GM21619 (cell line): ENCODE data around the gene UBE2S.
"Not testable (repeated sequence)": the region's sequence is repeated elsewhere in the genome, so short reads cannot be mapped to it uniquely, and the experiment has no call there.

ENCODE experiments used
- ATAC-seq: cut with Tn5 transposase; IDR thresholded peaks from one replicate; pipeline ENCODE4 v1.9.1; 2021; ENCODE audit not compliant: unreplicated experiment

UBE2S gene

GRCh38 chr19:55407550-55407799 lies at the start of gene UBE2S:
TSS of gene UBE2S (minus strand) at chr19:55407788. CDS start at chr19:55407589, 199 bp downstream.
- peak; percentile 14 for ATAC-seq

- no peak for ATAC-seq
Measured at GRCh38 chr19:55456347-55456746, 48.8 kb upstream of the UBE2S start.

GRCh38 chr19:55455576-55456235 lies 48.1 kb upstream of the UBE2S start:
- ATAC-seq = no peak

GRCh38 chr19:55454787-55455243 lies 47.2 kb upstream of the UBE2S start:
- ATAC-seq = no peak

- no peak for ATAC-seq
Measured at GRCh38 chr19:55453511-55454260, 46.1 kb upstream of the UBE2S start.

GRCh38 chr19:55452749-55453346 lies 45.3 kb upstream of the UBE2S start:
- no peak for ATAC-seq

GRCh38 chr19:55451965-55452748 lies 44.6 kb upstream of the UBE2S start:
- no peak for ATAC-seq

- ATAC-seq = no peak
Measured at GRCh38 chr19:55451163-55451964, 43.8 kb upstream of the UBE2S start.

- ATAC-seq = no peak
Measured at GRCh38 chr19:55449469-55449868, 41.9 kb upstream of the UBE2S start.

GRCh38 chr19:55448175-55448490 lies 40.5 kb upstream of the UBE2S start:
- not testable (repeated sequence) for ATAC-seq

- ATAC-seq = no peak
Measured at GRCh38 chr19:55447421-55448174, 40.0 kb upstream of the UBE2S start.

- ATAC-seq = no peak
Measured at GRCh38 chr19:55446060-55446459, 38.5 kb upstream of the UBE2S start.

- no peak for ATAC-seq
Measured at GRCh38 chr19:55444646-55445045, 37.1 kb upstream of the UBE2S start.

- no peak for ATAC-seq
Measured at GRCh38 chr19:55443824-55444480, 36.4 kb upstream of the UBE2S start.

- ATAC-seq = no peak
Measured at GRCh38 chr19:55443045-55443823, 35.6 kb upstream of the UBE2S start, which contains the start of gene SHISA7. TSS of gene SHISA7 (minus strand) at chr19:55443300. CDS start at chr19:55442863, 437 bp downstream.

GRCh38 chr19:55442372-55442961 lies 34.9 kb upstream of the UBE2S start:
- no peak for ATAC-seq

- ATAC-seq = no peak
Measured at GRCh38 chr19:55441692-55442321, 34.2 kb upstream of the UBE2S start.

GRCh38 chr19:55441319-55441691 lies 33.7 kb upstream of the UBE2S start:
- no peak for ATAC-seq
